Esophagus squamous epithelium (tissue), 5 donors: Measurements from ENCODE around the gene RFX2. TPM values are rescaled to one million over a fixed set of nuclear protein-coding genes. Genes with fewer than 3 reads are reported as not detected.

Experiments
- DNase-seq: peaks from one replicate; lab custom pipeline; 2025; lab: John Stamatoyannopoulos, UW
- H3K27ac ChIP-seq, 4 donors: fragments of 200-600 bp; sonication (generic); one replicate each; pipeline ENCODE4 v1.5.1; 2016 to 2019; ENCODE audit warnings: mild to moderate bottlenecking in 1 of 4
- H3K27me3 ChIP-seq, 4 donors: fragments of 200-600 bp; sonication (generic); 1 replicate in 3 of 4; 2 replicates in 1 of 4; pipeline versions ENCODE4 v1.5.1 to v1.6.0; 2017 to 2021; ENCODE audit warnings: antibody characterized with exemption in 1 of 4
- H3K36me3 ChIP-seq, 3 donors: fragments of 200-600 bp; sonication (generic); one replicate each; pipeline ENCODE4 v1.5.1; 2016 to 2019
- H3K4me1 ChIP-seq, 3 donors: fragments of 200-600 bp; sonication (generic); one replicate each; pipeline ENCODE4 v1.5.1; 2017 to 2019
- H3K4me3 ChIP-seq, 4 donors: fragments of 200-600 bp; sonication (generic); 1 replicate in 3 of 4; 2 replicates in 1 of 4; pipeline ENCODE4 v1.5.1; 2016 to 2019; ENCODE audit warnings: mild to moderate bottlenecking in 2 of 4, moderate library complexity in 1 of 4
- H3K9me3 ChIP-seq, 3 donors: fragments of 200-600 bp; sonication (generic); one replicate each; pipeline ENCODE4 v1.5.1; 2016 to 2019
- CTCF ChIP-seq, 6 experiments: fragments of 450-650 bp in 4 of 6; fragments of 200-600 bp in 2 of 6; sonication (generic) in 2 of 6; IDR thresholded peaks; one replicate each; pipeline ENCODE4 v1.5.1; 2016 to 2019; ENCODE audit warnings: antibody characterized with exemption in 6 of 6, mild to moderate bottlenecking in 4 of 6, moderate library complexity in 4 of 6
- POLR2A ChIP-seq, 4 donors: fragments of 450-650 bp; IDR thresholded peaks; one replicate each; pipeline ENCODE4 v1.6.1; 2017; ENCODE audit warnings: antibody characterized with exemption in 4 of 4, mild to moderate bottlenecking in 4 of 4, moderate library complexity in 3 of 4
- WGBS, 2 donors: methylation state at CpG; one replicate each; pipeline ENCODE4 v1.1.5; 2018; 5-methylcytosine and 5-hydroxymethylcytosine counted together
- intact Hi-C: fragments of 100-400 bp; cut with DNase I; formaldehyde crosslinking; loops from one replicate; pipeline ENCODE4 v1.15.0; 2022
- total RNA-seq, 4 donors: library from RNA; depleted of rRNA; stranded (reverse); fragments of >200 nt; gene quantifications; one replicate each; pipeline ENCODE4 v1.1.0, GENCODE V29; 2016
- donor health status: DM: yes; HTN: yes; CAD: no.

RFX2 gene
- total RNA-seq, 4 donors from 2014 or later: 5.2 to 21.4 (median 7.7) TPM

- Histone ChIP-seq H3K4me1 (peaks cover 76 to 100% (median 89%) of the 10 kb centered on the region in 3 donors), H3K27ac (peak overlapping the region; percentile 71 to 98 (median 96)), H3K27me3 (no peaks in the 10 kb centered on the region), H3K4me3 (peak overlapping the region in 2 of 4 donors; percentile 3 to 42), H3K9me3 (no peaks in the 10 kb centered on the region), H3K36me3 (no peaks in the 10 kb centered on the region)
- TF ChIP-seq CTCF (IDR thresholded peaks at IDR 0.05): no peak
- peak in 2 of 4 donors; percentile 28 to 42 for TF ChIP-seq POLR2A (IDR thresholded peaks at IDR 0.05)
- intact Hi-C loops: no loop called here
- no peak for DNase-seq
- WGBS, 2 donors: 48 to 54% methylated on average over 10 to 15 of the region's 16 CpGs
Observed at GRCh38 chr19:6061376-6062130, 48.7 kb downstream of the RFX2 start.

GRCh38 chr19:6060600-6061375, 49.5 kb downstream of the RFX2 start:
- no peaks in the 10 kb centered on the region for H3K36me3 ChIP-seq
- H3K4me3 ChIP-seq: peak overlapping the region in 2 of 4 donors; percentile 3 to 42
- 50 to 55% methylated on average over 21 of the region's 21 CpGs for WGBS, 2 donors
- H3K9me3 ChIP-seq: no peaks in the 10 kb centered on the region
- H3K4me1 ChIP-seq: peaks cover 77 to 100% (median 90%) of the 10 kb centered on the region in 3 donors
- intact Hi-C loops: no loop called here
- peak overlapping the region; percentile 71 to 98 (median 96) for H3K27ac ChIP-seq
- TF ChIP-seq POLR2A (IDR thresholded peaks at IDR 0.05) (no peak), CTCF (IDR thresholded peaks at IDR 0.05) (no peak)
- no peaks in the 10 kb centered on the region for H3K27me3 ChIP-seq
- DNase-seq: no peak

GRCh38 chr19:6059988-6060599, 50.2 kb downstream of the RFX2 start:
- intact Hi-C loops: no loop called here
- no peak for TF ChIP-seq POLR2A (IDR thresholded peaks at IDR 0.05)
- TF ChIP-seq CTCF (IDR thresholded peaks at IDR 0.05): no peak
- peaks cover 70 to 97% (median 83%) of the 10 kb centered on the region in 3 donors for H3K4me1 ChIP-seq
- no peaks in the 10 kb centered on the region for H3K9me3 ChIP-seq
- H3K27me3 ChIP-seq: no peaks in the 10 kb centered on the region
- H3K27ac ChIP-seq: peak overlapping the region; percentile 71 to 98 (median 96)
- no peaks in the 10 kb centered on the region for H3K36me3 ChIP-seq
- 74 to 76% methylated on average over 4 of the region's 4 CpGs for WGBS, 2 donors
- peak overlapping the region in 1 of 4 donors; percentile 42 for H3K4me3 ChIP-seq
- no peak for DNase-seq

- Histone ChIP-seq H3K9me3 (no peaks in the 10 kb centered on the region), H3K4me3 (no peak overlapping the region), H3K27me3 (no peaks in the 10 kb centered on the region), H3K4me1 (peaks cover 69 to 95% (median 79%) of the 10 kb centered on the region in 3 donors), H3K36me3 (no peaks in the 10 kb centered on the region), H3K27ac (peak overlapping the region; percentile 71 to 98 (median 96))
- intact Hi-C loops: no loop called here
- DNase-seq: no peak
- 69 to 78% methylated on average over 5 to 6 of the region's 6 CpGs for WGBS, 2 donors
- TF ChIP-seq CTCF (IDR thresholded peaks at IDR 0.05) (no peak), POLR2A (IDR thresholded peaks at IDR 0.05) (no peak)
Observed at GRCh38 chr19:6059396-6059947, 50.8 kb downstream of the RFX2 start.
